ENCODE results near the gene LIPT2.

Gene LIPT2

GRCh38 chr11:74493791-74494630, 487 bp upstream of the LIPT2 start:
- Mint-ChIP-seq H3K4me3 (peak overlapping the region; percentile 85), H3K27ac (peak overlapping the region; percentile 88), H3K27me3 (ENCODE audit: low read depth, poor library complexity) (no peaks in the 10 kb centered on the region), H3K9me3 (peaks cover 41% of the 10 kb centered on the region), H3K36me3 (ENCODE audit: low read depth) (peaks cover 41% of the 10 kb centered on the region), H3K4me1 (peaks cover 21% of the 10 kb centered on the region)
- TF ChIP-seq CTCF (IDR thresholded peaks at IDR 0.05) = no peak
- no peak for DNase-seq

GRCh38 chr11:74492084-74492483, 1.4 kb downstream of the LIPT2 start:
- H3K36me3 Mint-ChIP-seq (ENCODE audit: low read depth) = peaks cover 33% of the 10 kb centered on the region
- peaks cover 30% of the 10 kb centered on the region for H3K9me3 Mint-ChIP-seq
- TF ChIP-seq CTCF (IDR thresholded peaks at IDR 0.05) = no peak
- peak overlapping the region; percentile 85 for H3K4me3 Mint-ChIP-seq
- H3K27me3 Mint-ChIP-seq (ENCODE audit: low read depth, poor library complexity) = no peaks in the 10 kb centered on the region
- H3K4me1 Mint-ChIP-seq = peaks cover 21% of the 10 kb centered on the region
- DNase-seq = no peak
- peak overlapping the region; percentile 87 for H3K27ac Mint-ChIP-seq

GRCh38 chr11:74490941-74491340, 2.6 kb downstream of the LIPT2 start:
- DNase-seq = no peak
- H3K27ac Mint-ChIP-seq = no peak overlapping the region
- no peaks in the 10 kb centered on the region for H3K27me3 Mint-ChIP-seq (ENCODE audit: low read depth, poor library complexity)
- TF ChIP-seq CTCF (IDR thresholded peaks at IDR 0.05) = no peak
- H3K4me1 Mint-ChIP-seq = peaks cover 22% of the 10 kb centered on the region
- H3K9me3 Mint-ChIP-seq = peaks cover 19% of the 10 kb centered on the region
- no peak overlapping the region for H3K4me3 Mint-ChIP-seq
- H3K36me3 Mint-ChIP-seq (ENCODE audit: low read depth) = peaks cover 24% of the 10 kb centered on the region

- no peak for TF ChIP-seq CTCF (IDR thresholded peaks at IDR 0.05)
- Mint-ChIP-seq H3K27me3 (ENCODE audit: low read depth, poor library complexity) (no peaks in the 10 kb centered on the region), H3K9me3 (no peaks in the 10 kb centered on the region), H3K4me1 (peaks cover 18% of the 10 kb centered on the region), H3K36me3 (ENCODE audit: low read depth) (peaks cover 14% of the 10 kb centered on the region), H3K27ac (no peak overlapping the region), H3K4me3 (no peak overlapping the region)
- no peak for DNase-seq
These were observed 5.6 kb downstream of the LIPT2 start for GRCh38 chr11:74487875-74488274.

- no peak overlapping the region for H3K27ac Mint-ChIP-seq
- H3K9me3 Mint-ChIP-seq = no peaks in the 10 kb centered on the region
- DNase-seq = no peak
- H3K4me1 Mint-ChIP-seq = peaks cover 5% of the 10 kb centered on the region
- no peak for TF ChIP-seq CTCF (IDR thresholded peaks at IDR 0.05)
- no peak overlapping the region for H3K4me3 Mint-ChIP-seq
- H3K27me3 Mint-ChIP-seq (ENCODE audit: low read depth, poor library complexity) = no peaks in the 10 kb centered on the region
- peaks cover under 1% of the 10 kb centered on the region for H3K36me3 Mint-ChIP-seq (ENCODE audit: low read depth)
These were observed 7.7 kb downstream of the LIPT2 start for GRCh38 chr11:74485868-74486267.

Data from nephron progenitor cell (in vitro differentiated cells).